ENCODE measurements around the gene EPO. TPM values are rescaled to one million over a fixed set of nuclear protein-coding genes. Genes with fewer than 3 reads are reported as not detected.

The EPO gene
- total RNA-seq, 1 experiment from 2014 or later: 0.30 TPM

GRCh38 chr7:100684534-100685042 is 35.7 kb upstream of the EPO start:
- TF ChIP-seq TCF7L2 (IDR thresholded peaks at IDR 0.05; ENCODE audit: borderline replicate concordance, extremely low read depth, insufficient read depth, insufficient read length) (no peak), ZBTB33 (IDR thresholded peaks at IDR 0.05; ENCODE audit: extremely low read depth, insufficient replicate concordance, low read length) (no peak), EZH2phosphoT487 (IDR thresholded peaks at IDR 0.05; ENCODE audit: borderline replicate concordance) (no peak), POLR2AphosphoS5 (IDR thresholded peaks at IDR 0.05; ENCODE audit: low read depth, low read length) (no peak), YY1 (IDR thresholded peaks at IDR 0.05; ENCODE audit: extremely low read depth, insufficient replicate concordance, low read depth, low read length) (no peak), SP1 (IDR thresholded peaks at IDR 0.05; ENCODE audit: low read depth) (no peak), FOSL1 (IDR thresholded peaks at IDR 0.05; ENCODE audit: low read depth) (no peak), CTCF (IDR thresholded peaks at IDR 0.05 in 2 of 3, conservative IDR thresholded peaks at IDR 0.05 in 1 of 3; ENCODE audit: borderline replicate concordance in 1 of 3, insufficient read depth in 1 of 3, low read depth in 2 of 3, low read length in 2 of 3) (no peak)
- ChIA-PET CTCF (interaction anchor here (0.7 kb wide), 1 partner anchor 9 kb away, joined by 4 read pairs; no protein-coding TSS in a partner anchor), POLR2A (no interaction called here), RAD21 (ENCODE audit: low non-redundant PET in 1 of 2, low total read pairs in 2 of 2, uncharacterized antibody in 2 of 2, unreplicated experiment in 2 of 2) (no interaction called here)
- Histone ChIP-seq H3K4me1 (ENCODE audit: control insufficient read depth in 1 of 2, insufficient read depth in 2 of 2, low read length in 2 of 2) (peaks cover 0 to 5% of the 10 kb centered on the region in 2 experiments; a peak in 1 of 4 replicates), H3K27me3 (ENCODE audit: insufficient read depth, low read length) (no peaks in the 10 kb centered on the region), H3K79me2 (ENCODE audit: insufficient read depth, low read length) (peaks cover 23% of the 10 kb centered on the region), H3K36me3 (ENCODE audit: control insufficient read depth in 1 of 2, insufficient read depth in 2 of 2, low read length in 2 of 2) (peaks cover 25 to 45% of the 10 kb centered on the region in 2 experiments; a peak in 3 of 4 replicates), H3K4me2 (ENCODE audit: low read length) (no peak overlapping the region), H3K9me3 (ENCODE audit: control insufficient read depth in 1 of 2, insufficient read depth in 1 of 2, low read depth in 1 of 2, low read length in 2 of 2) (no peaks in the 10 kb centered on the region), H3K9me2 (ENCODE audit: insufficient read depth) (no peaks in the 10 kb centered on the region), H3K4me3 (replicated peaks in 1 of 2; ENCODE audit: low read depth in 1 of 2, low read length in 2 of 2) (no peak overlapping the region), H2AFZ (ENCODE audit: low read depth, low read length, poor library complexity, severe bottlenecking) (no peak overlapping the region), H3K9ac (ENCODE audit: low read length) (no peak overlapping the region), H3K27ac (ENCODE audit: low read depth, low read length) (no peak overlapping the region), H4K20me1 (ENCODE audit: insufficient read depth) (no peaks in the 10 kb centered on the region)
- no peak for ATAC-seq
- no peak for DNase-seq (ENCODE audit: low read depth, low spot score)
- intact Hi-C loops (cut with micrococcal nuclease): no loop called here
- no TSS peak for BruUV-seq (replicated peaks)
